Muscle layer of colon (tissue), 2 donors: Measurements from ENCODE around the gene THAP4.
"Not testable (repeated sequence)": the region's sequence is repeated elsewhere in the genome, so short reads cannot be mapped to it uniquely, and the experiment has no call there.

Experiments used
- H3K27ac ChIP-seq: one replicate; pipeline ENCODE4 v1.7.0; 2013; ENCODE audit warnings: low read depth, mild to moderate bottlenecking, low read length, moderate library complexity
- H3K27me3 ChIP-seq, 2 donors: one replicate each; pipeline ENCODE4 v1.7.0; 2013; ENCODE audit warnings: low read length in 2 of 2, mild to moderate bottlenecking in 2 of 2; ENCODE audit not compliant: insufficient read depth in 2 of 2, control insufficient read depth in 1 of 2
- H3K36me3 ChIP-seq: one replicate; pipeline ENCODE4 v1.7.0; 2013; ENCODE audit warnings: mild to moderate bottlenecking, low read length; ENCODE audit not compliant: insufficient read depth
- H3K4me1 ChIP-seq: one replicate; pipeline ENCODE4 v1.7.0; 2013; ENCODE audit warnings: mild to moderate bottlenecking, low read length; ENCODE audit not compliant: insufficient read depth
- H3K4me3 ChIP-seq, 2 donors: one replicate each; pipeline ENCODE4 v1.7.0; 2013; ENCODE audit warnings: low read length in 2 of 2, low read depth in 1 of 2, mild to moderate bottlenecking in 1 of 2, moderate library complexity in 1 of 2
- H3K9ac ChIP-seq: one replicate; pipeline ENCODE4 v1.7.0; 2013; ENCODE audit warnings: low read length
- H3K9me3 ChIP-seq: one replicate; pipeline ENCODE4 v1.7.0; 2013; ENCODE audit warnings: mild to moderate bottlenecking, low read length
- donor health status: abdominal sarcoma.
- donor health status: Adenocarcinoma of cecum.

Gene THAP4

GRCh38 chr2:241571821-241572620, 64.9 kb downstream of the THAP4 start:
- Histone ChIP-seq H3K27ac (no peak overlapping the region), H3K9me3 (no peaks in the 10 kb centered on the region), H3K4me1 (peaks cover 7% of the 10 kb centered on the region), H3K9ac (no peak overlapping the region), H3K36me3 (peaks cover 15% of the 10 kb centered on the region), H3K4me3 (no peak overlapping the region), H3K27me3 (no peaks in the 10 kb centered on the region)

- peaks cover 15% of the 10 kb centered on the region for H3K36me3 ChIP-seq
These were observed 65.9 kb downstream of the THAP4 start for GRCh38 chr2:241570961-241571581.

GRCh38 chr2:241569831-241570281, 67.1 kb downstream of the THAP4 start:
- H3K27me3 ChIP-seq = no peaks in the 10 kb centered on the region
- peaks cover 7% of the 10 kb centered on the region for H3K4me1 ChIP-seq
- no peak overlapping the region for H3K4me3 ChIP-seq
- peaks cover 15% of the 10 kb centered on the region for H3K36me3 ChIP-seq
- no peak overlapping the region for H3K27ac ChIP-seq
- H3K9ac ChIP-seq = no peak overlapping the region
- no peaks in the 10 kb centered on the region for H3K9me3 ChIP-seq

More at GRCh38 chr2:241570961-241571581, 65.9 kb downstream of the THAP4 start:
- H3K9me3 ChIP-seq = no peaks in the 10 kb centered on the region
- H3K27me3 ChIP-seq = no peaks in the 10 kb centered on the region
- no peak overlapping the region for H3K4me3 ChIP-seq
- peaks cover 7% of the 10 kb centered on the region for H3K4me1 ChIP-seq
- H3K27ac ChIP-seq = no peak overlapping the region
- H3K9ac ChIP-seq = no peak overlapping the region

GRCh38 chr2:241568726-241569125, 68.2 kb downstream of the THAP4 start:
- Histone ChIP-seq H3K36me3 (peaks cover 13% of the 10 kb centered on the region), H3K4me3 (no peak overlapping the region), H3K27ac (no peak overlapping the region), H3K9ac (no peak overlapping the region), H3K4me1 (peaks cover 16% of the 10 kb centered on the region), H3K27me3 (no peaks in the 10 kb centered on the region), H3K9me3 (no peaks in the 10 kb centered on the region)

- no peaks in the 10 kb centered on the region for H3K9me3 ChIP-seq
- H3K9ac ChIP-seq = no peak overlapping the region
- H3K27me3 ChIP-seq = no peaks in the 10 kb centered on the region
- peaks cover 14% of the 10 kb centered on the region for H3K36me3 ChIP-seq
- H3K4me1 ChIP-seq = peaks cover 26% of the 10 kb centered on the region
- no peak overlapping the region for H3K27ac ChIP-seq
- H3K4me3 ChIP-seq = no peak overlapping the region
These were observed 69.2 kb downstream of the THAP4 start for GRCh38 chr2:241567776-241568175.

GRCh38 chr2:241567266-241567665, 69.7 kb downstream of the THAP4 start:
- H3K9ac ChIP-seq, H3K9me3 ChIP-seq, H3K27ac ChIP-seq, H3K4me3 ChIP-seq, H3K27me3 ChIP-seq: not testable (repeated sequence)
- Histone ChIP-seq H3K36me3 (peaks cover 19% of the 10 kb centered on the region), H3K4me1 (peaks cover 31% of the 10 kb centered on the region)

- Histone ChIP-seq H3K4me1 (peaks cover 38% of the 10 kb centered on the region), H3K9ac (no peak overlapping the region), H3K36me3 (peaks cover 22% of the 10 kb centered on the region), H3K4me3 (no peak overlapping the region), H3K27ac (no peak overlapping the region), H3K9me3 (no peaks in the 10 kb centered on the region), H3K27me3 (no peaks in the 10 kb centered on the region)
These were observed 70.5 kb downstream of the THAP4 start for GRCh38 chr2:241566468-241566867.

- peaks cover 41% of the 10 kb centered on the region for H3K4me1 ChIP-seq
- not testable (repeated sequence) for H3K27ac ChIP-seq
These were observed 70.9 kb downstream of the THAP4 start for GRCh38 chr2:241566021-241566420.

GRCh38 chr2:241565411-241565810, 71.5 kb downstream of the THAP4 start:
- Histone ChIP-seq H3K4me1 (peaks cover 47% of the 10 kb centered on the region), H3K4me3 (no peak overlapping the region), H3K27me3 (no peaks in the 10 kb centered on the region), H3K9ac (no peak overlapping the region), H3K9me3 (no peaks in the 10 kb centered on the region), H3K36me3 (peaks cover 22% of the 10 kb centered on the region), H3K27ac (no peak overlapping the region)

More at GRCh38 chr2:241566021-241566420, 70.9 kb downstream of the THAP4 start:
- H3K36me3 ChIP-seq = peaks cover 22% of the 10 kb centered on the region
- H3K4me3 ChIP-seq, H3K9me3 ChIP-seq, H3K9ac ChIP-seq, H3K27me3 ChIP-seq: not testable (repeated sequence)

GRCh38 chr2:241564596-241565410, 72.2 kb downstream of the THAP4 start:
- peak overlapping the region; percentile 73 for H3K27ac ChIP-seq
- H3K4me1 ChIP-seq = peaks cover 53% of the 10 kb centered on the region
- no peak overlapping the region for H3K4me3 ChIP-seq
- peaks cover 19% of the 10 kb centered on the region for H3K36me3 ChIP-seq
- no peaks in the 10 kb centered on the region for H3K9me3 ChIP-seq
- no peak overlapping the region for H3K9ac ChIP-seq
- H3K27me3 ChIP-seq = no peaks in the 10 kb centered on the region

- Histone ChIP-seq H3K4me1 (peaks cover 55% of the 10 kb centered on the region), H3K27me3 (no peaks in the 10 kb centered on the region), H3K36me3 (peaks cover 16% of the 10 kb centered on the region), H3K9me3 (no peaks in the 10 kb centered on the region), H3K27ac (peak overlapping the region; percentile 73), H3K4me3 (peak overlapping the region in 1 of 2 donors; percentile 35), H3K9ac (no peak overlapping the region)
These were observed 72.9 kb downstream of the THAP4 start for GRCh38 chr2:241563981-241564595.
